ENCODE measurements around the gene PRIMPOL. TPM values are rescaled to one million over a fixed set of nuclear protein-coding genes. Genes with fewer than 3 reads are reported as not detected.

The PRIMPOL gene
- total RNA-seq, 1 donor from 2014 or later = 12.8 TPM

DNA sequence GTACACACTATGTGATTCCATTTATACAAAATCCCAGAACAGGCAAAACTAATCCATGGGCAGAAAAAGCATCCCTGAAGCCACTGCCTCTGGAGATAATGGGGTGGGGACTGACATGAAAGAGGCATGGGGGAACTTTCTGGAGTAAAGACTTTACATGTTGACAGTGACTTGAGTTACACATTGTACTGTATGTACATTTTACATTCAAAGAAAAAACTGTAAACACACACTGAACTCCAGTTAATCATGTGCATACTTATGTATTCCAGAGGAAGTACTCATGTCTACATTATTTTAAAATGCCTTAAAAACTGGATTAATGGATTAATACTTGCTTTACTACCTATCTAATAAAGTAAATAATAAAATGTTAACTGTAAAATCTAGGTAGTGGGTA lies 62.8 kb downstream of the PRIMPOL start:
- Mint-ChIP-seq H3K4me3 (ENCODE audit: unreplicated experiment) (no peak overlapping the region), H3K27ac (ENCODE audit: unreplicated experiment) (no peak overlapping the region), H3K27me3 (ENCODE audit: unreplicated experiment) (no peaks in the 10 kb centered on the region), H3K9me3 (ENCODE audit: unreplicated experiment) (no peaks in the 10 kb centered on the region), H3K4me1 (ENCODE audit: low read depth, unreplicated experiment) (no peaks in the 10 kb centered on the region), H3K36me3 (ENCODE audit: unreplicated experiment) (no peaks in the 10 kb centered on the region)
- TF ChIP-seq, protein P1, sequence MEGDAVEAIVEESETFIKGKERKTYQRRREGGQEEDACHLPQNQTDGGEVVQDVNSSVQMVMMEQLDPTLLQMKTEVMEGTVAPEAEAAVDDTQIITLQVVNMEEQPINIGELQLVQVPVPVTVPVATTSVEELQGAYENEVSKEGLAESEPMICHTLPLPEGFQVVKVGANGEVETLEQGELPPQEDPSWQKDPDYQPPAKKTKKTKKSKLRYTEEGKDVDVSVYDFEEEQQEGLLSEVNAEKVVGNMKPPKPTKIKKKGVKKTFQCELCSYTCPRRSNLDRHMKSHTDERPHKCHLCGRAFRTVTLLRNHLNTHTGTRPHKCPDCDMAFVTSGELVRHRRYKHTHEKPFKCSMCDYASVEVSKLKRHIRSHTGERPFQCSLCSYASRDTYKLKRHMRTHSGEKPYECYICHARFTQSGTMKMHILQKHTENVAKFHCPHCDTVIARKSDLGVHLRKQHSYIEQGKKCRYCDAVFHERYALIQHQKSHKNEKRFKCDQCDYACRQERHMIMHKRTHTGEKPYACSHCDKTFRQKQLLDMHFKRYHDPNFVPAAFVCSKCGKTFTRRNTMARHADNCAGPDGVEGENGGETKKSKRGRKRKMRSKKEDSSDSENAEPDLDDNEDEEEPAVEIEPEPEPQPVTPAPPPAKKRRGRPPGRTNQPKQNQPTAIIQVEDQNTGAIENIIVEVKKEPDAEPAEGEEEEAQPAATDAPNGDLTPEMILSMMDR (IDR thresholded peaks at IDR 0.05; ENCODE audit: partially characterized antibody, unreplicated experiment) = no peak
- no peak for DNase-seq

- TF ChIP-seq, protein P1 (IDR thresholded peaks at IDR 0.05; ENCODE audit: partially characterized antibody, unreplicated experiment) = no peak
- Mint-ChIP-seq H3K36me3 (ENCODE audit: unreplicated experiment) (peaks cover 4% of the 10 kb centered on the region), H3K4me3 (ENCODE audit: unreplicated experiment) (no peak overlapping the region), H3K27ac (ENCODE audit: unreplicated experiment) (no peak overlapping the region), H3K4me1 (ENCODE audit: low read depth, unreplicated experiment) (no peaks in the 10 kb centered on the region), H3K9me3 (ENCODE audit: unreplicated experiment) (peaks cover 3% of the 10 kb centered on the region), H3K27me3 (ENCODE audit: unreplicated experiment) (no peaks in the 10 kb centered on the region)
- DNase-seq = no peak
These were observed 64.3 kb downstream of the PRIMPOL start for GRCh38 chr4:184713887-184714286.

DNA sequence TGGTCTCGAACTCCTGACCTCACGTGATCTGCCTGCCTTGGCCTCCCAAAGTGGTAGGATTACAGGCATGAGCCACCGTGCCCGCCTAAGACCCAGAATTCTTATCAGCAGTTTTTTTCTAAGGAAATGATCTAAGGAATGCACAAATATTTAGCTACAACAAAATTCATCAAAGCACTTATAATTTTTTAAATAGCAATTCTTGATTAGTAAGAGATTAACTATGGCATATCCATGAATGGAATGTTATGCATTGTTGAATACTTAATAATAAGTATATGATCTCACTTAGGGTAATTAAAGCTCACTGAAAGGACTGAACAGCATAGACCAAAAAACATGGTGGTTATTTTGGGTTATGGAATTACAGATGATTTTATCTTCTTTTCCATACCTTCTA lies 66.0 kb downstream of the PRIMPOL start:
- DNase-seq = no peak
- Mint-ChIP-seq H3K27me3 (ENCODE audit: unreplicated experiment) (no peaks in the 10 kb centered on the region), H3K9me3 (ENCODE audit: unreplicated experiment) (peaks cover 3% of the 10 kb centered on the region), H3K27ac (ENCODE audit: unreplicated experiment) (no peak overlapping the region), H3K36me3 (ENCODE audit: unreplicated experiment) (peaks cover 9% of the 10 kb centered on the region), H3K4me1 (ENCODE audit: low read depth, unreplicated experiment) (no peaks in the 10 kb centered on the region), H3K4me3 (ENCODE audit: unreplicated experiment) (no peak overlapping the region)
- TF ChIP-seq, protein P1 (IDR thresholded peaks at IDR 0.05; ENCODE audit: partially characterized antibody, unreplicated experiment) = no peak

- no peak for DNase-seq
- TF ChIP-seq, protein P1 (IDR thresholded peaks at IDR 0.05; ENCODE audit: partially characterized antibody, unreplicated experiment) = no peak
- Mint-ChIP-seq H3K4me3 (ENCODE audit: unreplicated experiment) (no peak overlapping the region), H3K27me3 (ENCODE audit: unreplicated experiment) (no peaks in the 10 kb centered on the region), H3K4me1 (ENCODE audit: low read depth, unreplicated experiment) (no peaks in the 10 kb centered on the region), H3K9me3 (ENCODE audit: unreplicated experiment) (peaks cover 3% of the 10 kb centered on the region), H3K27ac (ENCODE audit: unreplicated experiment) (no peak overlapping the region), H3K36me3 (ENCODE audit: unreplicated experiment) (peaks cover 17% of the 10 kb centered on the region)
These were observed 69.9 kb downstream of the PRIMPOL start for GRCh38 chr4:184719407-184719806.

DNA sequence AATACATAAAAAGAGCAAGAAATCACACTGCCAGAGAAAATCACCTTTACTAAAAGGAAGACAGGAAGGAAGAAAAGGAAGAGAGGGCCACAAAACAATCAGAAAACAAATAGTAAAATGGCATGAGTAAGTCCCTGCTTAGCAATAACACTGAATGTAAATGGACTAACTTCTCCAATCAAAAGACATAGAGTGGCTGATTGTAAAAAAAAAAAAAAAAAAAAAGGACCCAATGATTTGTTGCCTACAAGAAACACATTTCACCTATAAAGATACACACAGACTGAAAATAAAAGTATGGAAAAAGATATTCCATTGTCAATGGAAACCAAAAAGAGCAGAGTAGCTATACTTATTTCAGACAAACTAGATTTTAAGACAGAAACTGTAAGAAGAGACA lies 71.7 kb downstream of the PRIMPOL start:
- H3K4me3 Mint-ChIP-seq (ENCODE audit: unreplicated experiment) = no peak overlapping the region
- H3K36me3 Mint-ChIP-seq (ENCODE audit: unreplicated experiment) = peaks cover 17% of the 10 kb centered on the region
- no peak for DNase-seq
- H3K9me3 Mint-ChIP-seq (ENCODE audit: unreplicated experiment) = peaks cover 3% of the 10 kb centered on the region
- TF ChIP-seq, protein P1 (IDR thresholded peaks at IDR 0.05; ENCODE audit: partially characterized antibody, unreplicated experiment) = no peak
- H3K27me3 Mint-ChIP-seq (ENCODE audit: unreplicated experiment) = no peaks in the 10 kb centered on the region
- H3K4me1 Mint-ChIP-seq (ENCODE audit: low read depth, unreplicated experiment) = no peaks in the 10 kb centered on the region
- H3K27ac Mint-ChIP-seq (ENCODE audit: unreplicated experiment) = no peak overlapping the region

All from glutamatergic neuron (in vitro differentiated cells).